Left colon (tissue), 2 donors: Measurements from ENCODE around the gene CNNM1. TPM values are rescaled to one million over a fixed set of nuclear protein-coding genes. Genes with fewer than 3 reads are reported as not detected.

ENCODE experiments used
- ATAC-seq: fragments of 200-7000 bp; cut with Tn5 transposase; one replicate; pipeline ENCODE4 v1.9.1; 2020; ENCODE audit warnings: mild to moderate bottlenecking, moderate library complexity
- DNase-seq, 2 donors: peaks; one replicate each; pipeline ENCODE4 v3.0.0-alpha.2; 2020
- intact Hi-C, 2 donors: fragments of 100-400 bp; cut with DNase I in 1 of 2; cut with micrococcal nuclease in 1 of 2; formaldehyde crosslinking; loops; one replicate each; pipeline versions ENCODE4 v1.11.2 to v1.14.0; 2022; cut with DNase I, micrococcal nuclease
- total RNA-seq, 2 donors: library from RNA; stranded (reverse); fragmentation: NEBNext Ultra II Directional; extraction: Animal tissue kit (Norgen Biotek cat#: 25700); gene quantifications; one replicate each; pipeline ENCODE4 v1.2.1, GENCODE V29; 2021
- donor health status: DM: no; HTN: no; CAD: no.
- donor health status: DM: yes; HTN: yes; CAD: no.

The CNNM1 gene
- total RNA-seq, 2 donors from 2014 or later = 0.24 to 0.36 TPM

DNA sequence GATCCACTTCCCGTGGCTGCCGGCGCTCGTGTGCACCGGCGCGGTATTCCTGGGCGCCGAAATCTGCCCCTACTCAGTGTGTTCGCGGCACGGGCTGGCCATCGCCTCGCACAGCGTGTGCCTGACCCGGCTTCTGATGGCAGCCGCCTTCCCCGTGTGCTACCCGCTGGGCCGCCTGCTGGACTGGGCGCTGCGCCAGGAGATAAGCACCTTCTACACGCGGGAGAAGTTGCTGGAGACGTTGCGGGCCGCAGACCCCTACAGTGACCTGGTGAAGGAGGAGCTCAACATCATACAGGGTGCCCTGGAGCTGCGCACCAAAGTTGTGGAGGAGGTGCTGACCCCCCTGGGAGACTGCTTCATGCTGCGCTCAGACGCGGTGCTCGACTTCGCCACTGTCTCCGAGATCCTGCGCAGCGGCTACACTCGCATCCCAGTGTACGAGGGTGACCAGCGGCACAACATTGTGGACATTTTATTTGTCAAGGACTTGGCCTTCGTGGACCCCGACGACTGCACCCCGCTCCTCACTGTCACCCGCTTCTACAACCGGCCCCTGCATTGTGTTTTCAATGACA, 1.3 kb downstream of the CNNM1 start:
- ATAC-seq = peak; percentile 24
- peak in 1 of 2 donors; percentile 20 for DNase-seq
- intact Hi-C loops = no loop called here

DNA sequence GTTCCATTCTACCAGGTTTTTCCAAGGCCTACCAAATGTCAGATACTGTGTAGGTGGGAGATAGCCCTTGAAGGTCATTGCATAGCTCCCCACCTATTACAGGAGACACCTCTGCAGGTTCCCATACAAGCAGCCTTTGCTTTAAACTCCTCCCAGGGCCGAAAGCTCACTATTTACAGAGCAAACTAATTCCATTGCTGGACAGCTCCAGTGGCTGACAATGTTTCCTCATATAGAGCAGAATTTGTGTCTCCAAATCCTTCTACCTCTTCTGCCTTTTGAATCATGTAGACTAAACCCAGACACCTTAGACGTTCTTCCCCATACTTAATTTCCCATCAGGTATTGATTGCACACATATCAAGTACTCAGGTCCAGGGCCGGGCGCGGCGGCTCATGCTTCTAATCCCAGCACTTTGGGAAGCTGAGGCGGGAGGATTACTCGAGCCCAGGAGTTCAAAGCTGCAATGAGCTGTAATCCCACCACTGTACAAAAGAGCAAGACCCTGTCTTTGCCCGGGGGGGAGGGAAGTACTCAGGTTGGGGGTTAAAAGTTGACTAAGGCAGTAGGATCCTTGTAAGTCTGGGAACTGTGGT, 2.1 kb downstream of the CNNM1 start:
- ATAC-seq (no peak), DNase-seq (no peak)
- intact Hi-C loops = no loop called here

DNA sequence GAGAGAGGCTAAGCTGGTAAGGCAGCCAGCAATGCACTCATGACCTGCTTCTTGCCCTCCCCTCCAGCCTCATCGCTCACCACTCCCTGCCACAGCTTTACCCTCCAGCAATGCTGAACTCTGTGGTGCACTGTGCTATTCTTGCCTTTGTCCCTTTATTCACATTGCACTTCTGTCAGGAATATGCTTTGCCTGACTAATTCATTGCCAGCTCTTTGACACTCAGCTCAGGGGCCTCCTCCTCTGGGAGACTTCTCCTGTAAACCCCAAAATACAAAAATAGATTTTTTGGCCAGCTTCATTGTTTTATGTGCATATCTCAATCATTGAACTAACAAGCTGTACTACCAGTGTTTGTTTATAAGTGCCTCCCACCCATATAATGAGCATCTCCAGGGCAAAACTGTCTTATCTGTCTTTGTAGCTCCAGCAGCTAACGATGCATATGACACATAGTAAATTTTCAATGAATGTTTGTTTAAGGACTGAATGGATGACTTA, 8.2 kb downstream of the CNNM1 start:
- intact Hi-C loops = no loop called here
- ATAC-seq (no peak), DNase-seq (no peak)

DNA sequence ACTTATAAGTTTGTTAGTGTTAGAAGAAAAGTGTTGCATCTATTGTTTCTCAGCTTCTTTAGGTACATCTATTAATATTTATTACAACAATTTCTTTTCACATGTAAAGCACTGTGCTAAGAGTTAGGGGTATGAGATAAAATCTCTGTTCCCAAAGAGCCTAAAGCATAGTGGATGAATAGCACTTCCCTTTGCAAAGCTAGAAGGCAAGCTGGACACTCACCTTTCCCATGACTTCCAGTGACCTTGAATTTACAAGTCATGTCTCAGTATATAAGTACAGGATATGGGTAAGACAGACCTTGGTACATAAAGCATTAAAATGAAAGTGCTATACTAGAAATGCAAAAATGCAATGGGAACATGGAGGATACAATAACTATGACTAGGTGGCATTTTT, 8.7 kb downstream of the CNNM1 start:
- no peak for ATAC-seq
- intact Hi-C loops = no loop called here

DNA sequence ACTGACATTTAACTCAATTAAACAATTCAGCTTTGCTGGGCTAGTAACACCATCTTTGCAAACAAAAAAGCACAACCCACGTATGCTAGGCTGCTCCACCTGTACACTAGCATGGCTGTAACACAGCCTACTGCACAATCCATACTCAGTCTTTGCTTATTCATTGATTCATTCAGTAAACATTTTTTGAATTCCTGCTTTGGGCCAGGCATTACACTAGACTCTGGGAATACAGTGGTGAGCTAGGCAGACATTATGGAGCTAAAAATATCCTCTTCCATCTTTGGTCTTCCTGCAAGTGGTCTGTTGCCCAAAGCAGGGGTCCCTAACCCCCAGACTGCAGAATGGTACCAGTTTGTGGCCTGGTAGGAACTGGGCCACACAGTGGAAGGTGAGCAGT, 9.9 kb downstream of the CNNM1 start:
- ATAC-seq (no peak), DNase-seq (no peak)
- intact Hi-C loops = no loop called here

More for the DNA sequence above, 8.7 kb downstream of the CNNM1 start:
- no peak for DNase-seq

DNA sequence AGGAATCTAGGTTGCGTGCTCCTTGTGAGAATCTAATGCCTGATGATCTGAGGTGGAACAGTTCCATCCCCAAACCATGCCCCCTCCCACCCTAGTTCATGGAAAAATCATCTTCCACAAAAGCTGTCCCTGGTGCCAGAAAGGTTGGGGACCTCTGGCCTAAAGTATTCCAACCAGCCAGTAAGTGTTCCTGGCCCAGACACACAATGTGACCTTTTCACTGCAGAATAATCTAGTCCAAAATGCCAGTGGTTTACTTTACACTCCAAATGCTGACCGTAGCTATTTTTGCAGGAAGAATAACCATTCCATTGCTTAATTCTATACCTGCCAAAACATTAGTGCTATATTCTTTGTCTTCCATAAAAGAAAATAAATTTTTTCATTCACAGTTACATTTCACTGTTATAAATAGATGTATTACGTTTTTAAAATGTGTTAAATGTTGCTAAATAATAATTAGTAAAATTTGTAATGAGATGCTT, 10.4 kb downstream of the CNNM1 start:
- DNase-seq = no peak

DNA sequence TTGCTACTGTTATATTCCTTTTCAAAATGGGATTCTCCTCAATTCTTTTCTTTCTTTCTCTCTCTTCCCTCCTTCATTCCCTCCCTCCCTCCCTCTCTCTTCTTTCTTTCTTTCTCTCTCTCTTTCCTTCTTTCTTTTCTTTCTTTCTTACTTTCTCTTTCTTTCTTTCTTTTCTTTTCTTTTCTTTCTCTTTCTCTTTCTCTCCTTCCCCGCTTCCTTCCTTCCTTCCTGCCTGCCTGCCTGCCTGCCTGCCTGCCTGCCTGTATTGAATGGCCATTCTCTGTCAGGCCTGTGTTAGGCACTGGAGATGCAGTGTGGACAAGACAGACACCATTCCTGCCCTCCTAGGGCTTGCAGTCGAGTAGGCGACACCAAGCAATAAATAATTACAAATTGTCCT, 11.5 kb downstream of the CNNM1 start:
- no peak for ATAC-seq
- intact Hi-C loops = no loop called here
- no peak for DNase-seq

More for the DNA sequence above, 10.4 kb downstream of the CNNM1 start:
- intact Hi-C loops = no loop called here
- ATAC-seq = no peak

DNA sequence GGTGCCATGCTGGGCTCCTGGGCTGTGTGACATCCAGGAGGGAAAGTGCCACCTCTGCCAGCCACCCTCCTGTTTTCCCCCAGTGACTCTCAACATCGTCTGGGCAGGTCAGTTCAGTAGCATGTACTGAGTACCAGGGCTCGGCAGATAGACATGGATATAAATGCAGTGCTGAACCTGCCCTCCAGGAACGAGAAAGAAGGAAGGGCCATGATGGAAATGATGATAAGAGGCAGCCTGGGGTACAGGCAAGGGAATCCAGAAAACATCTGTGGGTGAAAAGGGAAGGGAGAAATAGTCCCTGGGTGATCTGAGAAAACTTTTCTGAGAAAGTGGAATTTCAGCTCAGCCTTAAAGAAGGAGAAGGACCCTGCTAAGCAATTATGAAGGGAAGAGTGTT, 12.1 kb downstream of the CNNM1 start:
- DNase-seq (no peak), ATAC-seq (no peak)
- intact Hi-C loops = no loop called here

DNA sequence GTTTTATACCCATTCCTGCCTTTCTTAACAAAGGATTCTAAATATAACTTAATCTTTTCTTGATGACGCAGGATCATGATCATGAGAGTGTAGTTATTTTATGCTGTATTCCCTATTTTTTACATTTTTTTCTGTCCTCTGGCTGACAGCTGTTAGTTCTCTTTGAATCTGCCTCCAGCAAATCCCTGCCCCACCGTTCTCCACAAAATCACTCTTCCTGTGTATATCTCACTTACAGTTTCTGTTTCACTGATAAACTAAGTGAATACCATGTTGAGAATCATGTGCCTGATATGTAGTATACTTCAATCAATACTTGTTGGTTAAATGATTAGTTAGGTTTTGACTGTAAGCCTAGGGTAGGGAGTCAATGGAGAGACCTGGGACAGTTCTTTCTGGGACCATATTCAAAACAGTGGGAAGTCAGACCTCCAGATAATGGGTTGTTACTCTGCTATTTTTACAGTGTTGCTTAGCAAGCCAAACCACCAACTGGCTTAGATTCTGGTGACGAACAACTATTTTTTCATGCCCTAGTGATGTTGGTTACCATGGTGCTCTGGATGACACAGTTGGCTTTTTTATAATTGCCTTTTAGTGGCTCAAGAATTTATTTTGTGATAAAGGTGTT, 12.8 kb downstream of the CNNM1 start:
- no peak for ATAC-seq
- DNase-seq = no peak
- intact Hi-C loops = no loop called here

DNA sequence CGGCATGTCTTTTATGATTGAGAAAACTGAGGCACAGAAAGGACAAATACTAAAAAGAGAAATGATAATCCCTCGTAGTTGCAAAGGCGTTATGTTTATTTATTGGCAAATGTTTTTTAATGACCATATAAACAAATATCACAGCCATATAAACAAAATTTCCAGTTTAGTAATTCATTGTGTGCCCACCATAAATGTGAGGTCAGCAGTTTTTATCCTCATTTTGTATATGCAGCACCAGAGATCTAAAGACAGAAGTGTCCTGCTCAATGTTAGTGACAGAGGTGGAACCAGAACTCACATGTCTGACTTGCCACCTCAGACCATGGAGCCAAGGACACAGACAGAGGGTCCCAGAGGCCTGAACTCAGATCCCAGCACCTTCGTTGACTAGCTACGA, 14.1 kb downstream of the CNNM1 start:
- DNase-seq (no peak), ATAC-seq (no peak)
- intact Hi-C loops = no loop called here

DNA sequence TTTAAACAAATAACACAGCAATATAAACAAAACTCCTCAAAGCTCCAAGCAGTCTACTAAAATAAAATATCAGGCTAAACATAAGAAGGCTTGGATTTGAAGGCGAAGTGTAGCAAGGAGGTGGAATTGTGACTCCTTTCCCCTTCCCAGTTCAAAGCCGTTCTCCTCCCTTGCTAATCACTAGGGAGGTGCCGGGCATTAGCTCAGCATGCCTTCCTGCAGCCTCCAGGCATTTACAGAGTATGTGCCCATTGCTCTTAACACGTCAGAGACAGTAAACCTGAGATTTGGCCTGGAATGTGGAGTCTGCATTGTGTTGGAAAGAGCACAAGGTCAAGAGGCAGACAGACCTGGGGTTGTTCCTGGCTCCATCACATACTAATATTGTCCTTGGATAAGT, 15.6 kb downstream of the CNNM1 start:
- ATAC-seq = no peak
- no peak for DNase-seq
- intact Hi-C loops = no loop called here

DNA sequence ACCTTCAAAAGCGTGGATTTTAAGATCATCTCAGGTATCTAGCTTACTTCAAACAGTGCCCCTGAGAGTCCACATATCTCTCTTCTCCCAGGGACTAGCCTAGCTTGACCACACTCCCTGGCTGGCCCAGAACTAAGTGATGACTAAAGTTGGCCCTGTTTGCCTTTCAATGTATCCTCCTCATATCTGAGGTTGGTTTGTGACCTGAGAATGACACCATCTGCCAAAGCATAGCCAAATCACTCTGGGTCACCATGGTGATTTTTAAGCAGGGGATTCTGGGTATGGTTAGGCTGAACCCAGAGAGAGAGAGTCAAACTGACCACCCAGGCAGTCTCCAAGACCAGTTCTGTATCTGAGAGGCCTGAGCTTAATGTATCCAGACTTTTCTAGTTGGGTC, 16.2 kb downstream of the CNNM1 start:
- intact Hi-C loops = no loop called here
- ATAC-seq (no peak), DNase-seq (no peak)

DNA sequence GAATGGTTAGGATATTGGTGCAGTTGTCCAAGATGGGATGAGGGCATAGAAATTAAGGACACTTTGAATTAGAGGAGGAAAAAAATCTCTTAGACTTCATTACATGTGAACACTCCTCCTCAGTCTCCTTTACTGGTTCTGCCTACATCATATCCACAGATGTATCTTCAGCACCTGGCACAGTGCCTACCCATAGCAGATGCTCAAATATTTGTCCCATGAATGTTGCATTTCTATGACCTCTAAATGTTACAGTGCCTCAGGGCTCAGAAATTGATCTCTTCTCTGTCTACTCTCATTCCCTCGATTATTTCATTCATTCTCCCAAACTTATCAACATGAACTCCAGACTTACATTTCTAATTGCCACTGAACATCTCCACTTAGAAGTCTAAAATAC, 17.1 kb downstream of the CNNM1 start:
- DNase-seq (no peak), ATAC-seq (no peak)
- intact Hi-C loops = no loop called here

DNA sequence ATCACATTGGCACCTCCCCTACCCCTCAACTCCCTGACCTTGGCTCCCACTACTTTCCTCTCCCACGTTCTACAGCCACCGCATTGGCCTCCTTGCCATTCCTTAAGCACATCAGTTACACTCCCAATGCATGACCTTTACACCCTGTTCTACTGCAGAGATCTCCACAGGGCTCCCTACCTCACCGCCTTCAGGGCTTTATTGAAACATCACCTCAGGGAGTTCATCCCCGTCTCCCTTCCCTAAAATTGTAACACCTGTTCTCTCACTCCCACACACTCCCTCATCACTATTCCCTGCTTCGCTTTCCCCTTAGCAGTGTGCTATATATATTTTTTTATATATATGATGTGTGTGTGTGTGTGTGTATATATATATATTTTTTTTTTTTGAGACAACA, 18.5 kb downstream of the CNNM1 start:
- DNase-seq (no peak), ATAC-seq (no peak)
- intact Hi-C loops = no loop called here

DNA sequence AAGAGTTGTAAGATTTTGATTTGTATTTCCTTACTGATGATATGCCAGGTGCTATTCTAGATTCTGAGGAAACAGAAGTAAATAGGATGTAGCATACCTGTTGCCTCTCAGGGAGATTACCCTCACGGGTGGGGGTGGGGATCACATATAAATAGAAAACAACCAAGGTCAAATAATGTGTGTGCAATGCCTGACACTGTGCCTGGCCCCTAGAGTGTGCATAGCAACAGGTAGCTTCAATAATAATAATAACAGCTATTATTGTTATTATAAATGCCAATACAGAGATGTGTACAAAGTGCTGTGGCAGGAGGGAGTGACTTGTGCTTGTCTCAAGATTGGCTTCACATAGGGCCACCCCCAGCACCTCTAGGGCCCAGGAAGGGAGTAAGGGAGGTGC, 24.0 kb downstream of the CNNM1 start:
- DNase-seq (no peak), ATAC-seq (no peak)
- intact Hi-C loops = no loop called here

DNA sequence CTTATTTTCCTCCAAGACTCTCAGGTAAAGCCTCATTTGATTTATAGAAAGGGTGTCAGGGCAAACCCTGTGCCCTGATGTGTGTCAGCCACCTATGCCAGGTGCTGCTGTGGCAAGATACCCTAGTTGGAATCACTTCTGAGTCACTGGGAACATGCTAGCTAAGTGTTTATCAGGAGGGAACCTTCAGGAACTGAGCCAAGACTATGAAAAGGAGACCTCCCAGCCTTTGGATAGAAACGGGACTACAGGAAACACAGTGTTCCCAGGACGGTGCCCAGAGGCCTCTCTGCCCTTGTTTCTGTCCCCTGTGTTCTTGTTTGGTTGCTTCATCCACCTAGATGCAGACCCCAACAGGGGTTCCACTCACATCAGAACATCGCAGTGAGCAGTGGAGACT, 28.5 kb downstream of the CNNM1 start:
- intact Hi-C loops = no loop called here
- no peak for DNase-seq
- no peak for ATAC-seq

DNA sequence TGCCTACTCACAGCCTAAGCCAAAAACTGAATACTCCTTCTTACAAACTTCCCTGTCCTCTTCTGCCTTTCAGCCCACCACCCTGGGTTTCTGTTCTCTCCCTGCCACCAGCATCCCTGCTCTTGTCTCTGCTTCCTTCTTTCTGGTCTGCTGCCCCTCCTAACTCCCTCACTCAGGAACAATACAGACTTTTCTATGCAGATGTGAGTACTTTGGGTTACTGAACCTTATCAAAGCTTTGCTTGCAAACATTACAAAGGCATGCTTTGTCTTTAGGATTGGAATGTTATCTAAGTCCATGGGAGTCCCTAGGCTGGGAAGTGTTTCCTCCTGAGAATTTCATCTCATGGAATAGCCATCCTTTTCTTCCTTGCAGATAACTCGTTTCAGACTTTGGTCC, 28.9 kb downstream of the CNNM1 start:
- intact Hi-C loops = no loop called here
- ATAC-seq = no peak
- no peak for DNase-seq

DNA sequence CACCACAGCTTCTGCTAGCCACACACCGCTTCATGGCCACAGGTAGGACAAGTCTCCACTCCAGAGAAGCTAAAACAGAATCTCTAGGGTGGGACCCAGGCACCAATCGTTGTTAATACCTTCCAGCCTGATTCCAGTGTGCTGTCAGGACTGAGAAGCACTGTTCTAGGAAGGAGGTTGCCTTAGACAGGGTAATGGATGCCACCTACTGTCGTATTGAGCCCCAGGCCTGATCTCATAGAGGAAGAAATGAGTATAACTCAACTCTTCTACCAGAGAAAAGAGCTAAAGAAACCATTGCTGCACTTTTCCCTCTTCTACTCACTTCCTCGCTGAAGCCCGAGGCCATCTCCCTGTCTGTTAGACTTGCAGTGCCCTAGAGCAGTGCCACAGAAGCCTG, 31.8 kb downstream of the CNNM1 start:
- DNase-seq (no peak), ATAC-seq (no peak)
- intact Hi-C loops = no loop called here

DNA sequence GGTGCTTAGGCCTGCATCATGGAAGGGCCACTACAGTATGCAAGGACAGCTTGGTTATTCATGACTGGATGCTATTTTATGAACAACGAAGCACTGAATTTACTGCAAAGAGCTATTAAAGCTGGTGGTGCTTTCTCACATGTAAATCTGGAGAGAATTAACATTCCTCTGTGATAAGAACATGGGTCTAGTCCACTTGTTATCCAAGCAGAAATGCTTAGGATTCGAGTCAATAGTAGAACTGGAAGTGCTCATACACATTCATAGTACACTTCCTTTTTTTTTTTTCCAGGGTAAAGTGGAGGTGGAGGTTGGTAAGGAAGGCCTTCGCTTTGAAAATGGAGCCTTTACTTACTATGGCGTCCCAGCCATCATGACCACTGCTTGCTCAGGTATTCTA, 35.0 kb downstream of the CNNM1 start:
- ATAC-seq (no peak), DNase-seq (no peak)
- intact Hi-C loops = no loop called here

DNA sequence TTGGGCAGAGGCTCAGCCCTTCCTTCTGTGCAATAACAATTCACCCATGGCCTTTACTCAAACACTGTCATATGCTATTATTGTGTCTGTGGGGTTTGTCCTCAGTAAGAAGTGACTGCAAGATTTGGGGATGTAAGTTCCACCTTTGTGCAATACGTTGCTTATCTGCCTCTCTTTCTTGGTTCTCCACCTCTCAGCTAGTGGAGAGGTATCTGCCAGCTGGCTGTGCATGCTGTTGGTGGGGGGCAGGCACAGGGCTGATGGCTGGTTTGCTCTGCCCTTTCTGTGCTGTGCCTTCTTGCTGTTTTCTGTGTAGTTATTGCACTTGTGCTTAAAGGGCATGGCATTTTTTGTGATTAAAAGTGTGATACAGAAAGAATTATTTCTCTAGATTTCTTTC, 36.2 kb downstream of the CNNM1 start:
- ATAC-seq (no peak), DNase-seq (no peak)
- intact Hi-C loops = no loop called here

DNA sequence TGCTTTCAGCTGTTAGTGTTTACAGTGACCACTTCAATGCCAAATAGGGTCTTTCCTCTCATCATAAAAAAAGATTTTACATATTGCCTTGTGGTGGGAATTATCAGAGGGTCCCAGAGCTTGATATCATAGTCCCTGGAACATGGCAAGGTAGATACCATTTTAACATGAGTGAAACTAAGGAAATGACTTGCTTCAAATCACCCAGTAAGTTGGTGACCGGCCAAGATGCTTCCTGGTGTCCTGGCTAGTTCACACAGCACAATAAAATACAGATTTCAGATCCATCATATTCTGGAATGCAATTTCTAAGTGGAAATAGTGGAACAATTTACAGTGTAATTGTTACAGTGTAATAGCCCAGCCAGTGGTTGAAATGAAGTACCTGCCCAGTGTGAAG, 36.6 kb downstream of the CNNM1 start:
- no peak for ATAC-seq
- DNase-seq = no peak
- intact Hi-C loops = no loop called here
